Esophagus squamous epithelium (tissue), 5 donors: Measurements from ENCODE around the gene TXNDC17. TPM values are rescaled to one million over a fixed set of nuclear protein-coding genes. Genes with fewer than 3 reads are reported as not detected.
A peak's percentile ranks its signal among the peaks of the same experiment; 100 is the strongest.
"Not testable (repeated sequence)": the region's sequence is repeated elsewhere in the genome, so short reads cannot be mapped to it uniquely, and the experiment has no call there.

Source experiments
- DNase-seq: peaks from one replicate; lab custom pipeline; 2025; lab: John Stamatoyannopoulos, UW
- H3K27ac ChIP-seq, 4 donors: fragments of 200-600 bp; sonication (generic); one replicate each; pipeline ENCODE4 v1.5.1; 2016 to 2019; ENCODE audit warnings: mild to moderate bottlenecking in 1 of 4
- H3K27me3 ChIP-seq, 4 donors: fragments of 200-600 bp; sonication (generic); 1 replicate in 3 of 4; 2 replicates in 1 of 4; pipeline versions ENCODE4 v1.5.1 to v1.6.0; 2017 to 2021; ENCODE audit warnings: antibody characterized with exemption in 1 of 4
- H3K36me3 ChIP-seq, 3 donors: fragments of 200-600 bp; sonication (generic); one replicate each; pipeline ENCODE4 v1.5.1; 2016 to 2019
- H3K4me1 ChIP-seq, 3 donors: fragments of 200-600 bp; sonication (generic); one replicate each; pipeline ENCODE4 v1.5.1; 2017 to 2019
- H3K4me3 ChIP-seq, 4 donors: fragments of 200-600 bp; sonication (generic); 1 replicate in 3 of 4; 2 replicates in 1 of 4; pipeline ENCODE4 v1.5.1; 2016 to 2019; ENCODE audit warnings: mild to moderate bottlenecking in 2 of 4, moderate library complexity in 1 of 4
- H3K9me3 ChIP-seq, 3 donors: fragments of 200-600 bp; sonication (generic); one replicate each; pipeline ENCODE4 v1.5.1; 2016 to 2019
- CTCF ChIP-seq, 6 experiments: fragments of 450-650 bp in 4 of 6; fragments of 200-600 bp in 2 of 6; sonication (generic) in 2 of 6; IDR thresholded peaks; one replicate each; pipeline ENCODE4 v1.5.1; 2016 to 2019; ENCODE audit warnings: antibody characterized with exemption in 6 of 6, mild to moderate bottlenecking in 4 of 6, moderate library complexity in 4 of 6
- POLR2A ChIP-seq, 4 donors: fragments of 450-650 bp; IDR thresholded peaks; one replicate each; pipeline ENCODE4 v1.6.1; 2017; ENCODE audit warnings: antibody characterized with exemption in 4 of 4, mild to moderate bottlenecking in 4 of 4, moderate library complexity in 3 of 4
- WGBS, 2 donors: methylation state at CpG; one replicate each; pipeline ENCODE4 v1.1.5; 2018; 5-methylcytosine and 5-hydroxymethylcytosine counted together
- intact Hi-C: fragments of 100-400 bp; cut with DNase I; formaldehyde crosslinking; loops from one replicate; pipeline ENCODE4 v1.15.0; 2022
- total RNA-seq, 4 donors: library from RNA; depleted of rRNA; stranded (reverse); fragments of >200 nt; gene quantifications; one replicate each; pipeline ENCODE4 v1.1.0, GENCODE V29; 2016
- donor health status: DM: yes; HTN: yes; CAD: no.

The TXNDC17 gene
- total RNA-seq, 4 donors from 2014 or later = 446 to 796 (median 696) TPM

GRCh38 chr17:6657633-6658287 lies 16.9 kb downstream of the TXNDC17 start:
- Histone ChIP-seq H3K27me3 (peaks cover 0 to 63% (median 0%) of the 10 kb centered on the region in 4 donors), H3K4me1 (peaks cover 11 to 51% (median 12%) of the 10 kb centered on the region in 3 donors), H3K9me3 (no peaks in the 10 kb centered on the region), H3K36me3 (no peaks in the 10 kb centered on the region), H3K27ac (peak overlapping the region in 3 of 4 donors; percentile 46 to 55 (median 46)), H3K4me3 (peak overlapping the region in 3 of 4 donors; percentile 38 to 58 (median 45))
- no peak for DNase-seq
- TF ChIP-seq POLR2A (IDR thresholded peaks at IDR 0.05) (no peak), CTCF (IDR thresholded peaks at IDR 0.05) (no peak)
- 58 to 75% methylated on average over 14 to 16 of the region's 18 CpGs for WGBS, 2 donors
- intact Hi-C loops = no loop called here

- H3K4me3 ChIP-seq, H3K36me3 ChIP-seq, H3K9me3 ChIP-seq, intact Hi-C loops, DNase-seq, H3K27ac ChIP-seq: not testable (repeated sequence)
- Histone ChIP-seq H3K27me3 (peaks cover 0 to 63% (median 0%) of the 10 kb centered on the region in 4 donors), H3K4me1 (peaks cover 11 to 45% (median 12%) of the 10 kb centered on the region in 3 donors)
- 89 to 100% methylated on average over 1 of the region's 5 CpGs for WGBS, 2 donors
Observed at GRCh38 chr17:6658411-6658810, 17.6 kb downstream of the TXNDC17 start.

- TF ChIP-seq CTCF (IDR thresholded peaks at IDR 0.05) (no peak), POLR2A (IDR thresholded peaks at IDR 0.05) (no peak)
- Histone ChIP-seq H3K27ac (no peak overlapping the region), H3K9me3 (no peaks in the 10 kb centered on the region), H3K36me3 (no peaks in the 10 kb centered on the region), H3K4me3 (no peak overlapping the region), H3K4me1 (peaks cover 0 to 28% (median 4%) of the 10 kb centered on the region in 3 donors), H3K27me3 (peaks cover 0 to 50% (median 0%) of the 10 kb centered on the region in 4 donors)
- intact Hi-C loops = loop anchor here (10.0 kb wide), 2 partner anchors 185 to 345 kb away; no protein-coding TSS in a partner anchor
- no peak for DNase-seq
- 77 to 92% methylated on average over 5 to 7 of the region's 9 CpGs for whole genome bisulfite sequencing, 2 donors
Observed at GRCh38 chr17:6660101-6660500, 19.2 kb downstream of the TXNDC17 start.

- no peak for TF ChIP-seq CTCF (IDR thresholded peaks at IDR 0.05)
- no peak for TF ChIP-seq POLR2A (IDR thresholded peaks at IDR 0.05)
- Histone ChIP-seq H3K36me3 (no peaks in the 10 kb centered on the region), H3K4me1 (peaks cover 0 to 24% (median 0%) of the 10 kb centered on the region in 3 donors), H3K27me3 (peaks cover 0 to 44% (median 0%) of the 10 kb centered on the region in 4 donors), H3K9me3 (no peaks in the 10 kb centered on the region), H3K27ac (no peak overlapping the region), H3K4me3 (no peak overlapping the region)
- intact Hi-C loops = loop anchor here (10.0 kb wide), 2 partner anchors 184 to 344 kb away; no protein-coding TSS in a partner anchor
- 47 to 55% methylated on average over 11 of the region's 11 CpGs for WGBS, 2 donors
- no peak for DNase-seq
Observed at GRCh38 chr17:6660805-6661463, 20.1 kb downstream of the TXNDC17 start.

- intact Hi-C loops = loop anchor here (10.0 kb wide), 2 partner anchors 183 to 343 kb away; no protein-coding TSS in a partner anchor
- H3K4me1 ChIP-seq = peaks cover 0 to 26% (median 3%) of the 10 kb centered on the region in 3 donors
- H3K27me3 ChIP-seq = peaks cover 0 to 42% (median 0%) of the 10 kb centered on the region in 4 donors
- TF ChIP-seq POLR2A (IDR thresholded peaks at IDR 0.05) (no peak), CTCF (IDR thresholded peaks at IDR 0.05) (no peak)
- no peak overlapping the region for H3K4me3 ChIP-seq
- WGBS, 2 donors = 71 to 76% methylated on average over 2 of the region's 2 CpGs
- H3K9me3 ChIP-seq = no peaks in the 10 kb centered on the region
- H3K27ac ChIP-seq = no peak overlapping the region
- H3K36me3 ChIP-seq = no peaks in the 10 kb centered on the region
- DNase-seq = no peak
Observed at GRCh38 chr17:6661464-6661848, 20.6 kb downstream of the TXNDC17 start.

GRCh38 chr17:6663200-6663599 lies 22.3 kb downstream of the TXNDC17 start:
- DNase-seq, H3K4me3 ChIP-seq, H3K27ac ChIP-seq, H3K9me3 ChIP-seq, H3K36me3 ChIP-seq: not testable (repeated sequence)
- 88 to 95% methylated on average over 14 of the region's 14 CpGs for WGBS, 2 donors
- peaks cover 0 to 28% (median 0%) of the 10 kb centered on the region in 4 donors for H3K27me3 ChIP-seq
- H3K4me1 ChIP-seq = peaks cover 4 to 28% (median 6%) of the 10 kb centered on the region in 3 donors
- intact Hi-C loops = loop anchor here (10.0 kb wide), 2 partner anchors 182 to 342 kb away; no protein-coding TSS in a partner anchor
